Measurements from ENCODE around the gene SETD1B. TPM values are rescaled to one million over a fixed set of nuclear protein-coding genes. Genes with fewer than 3 reads are reported as not detected.
"Not testable (repeated sequence)": the region's sequence is repeated elsewhere in the genome, so short reads cannot be mapped to it uniquely, and the experiment has no call there.

Gene SETD1B
- 10 to 100 TPM; 13.3 TPM for total RNA-seq

DNA sequence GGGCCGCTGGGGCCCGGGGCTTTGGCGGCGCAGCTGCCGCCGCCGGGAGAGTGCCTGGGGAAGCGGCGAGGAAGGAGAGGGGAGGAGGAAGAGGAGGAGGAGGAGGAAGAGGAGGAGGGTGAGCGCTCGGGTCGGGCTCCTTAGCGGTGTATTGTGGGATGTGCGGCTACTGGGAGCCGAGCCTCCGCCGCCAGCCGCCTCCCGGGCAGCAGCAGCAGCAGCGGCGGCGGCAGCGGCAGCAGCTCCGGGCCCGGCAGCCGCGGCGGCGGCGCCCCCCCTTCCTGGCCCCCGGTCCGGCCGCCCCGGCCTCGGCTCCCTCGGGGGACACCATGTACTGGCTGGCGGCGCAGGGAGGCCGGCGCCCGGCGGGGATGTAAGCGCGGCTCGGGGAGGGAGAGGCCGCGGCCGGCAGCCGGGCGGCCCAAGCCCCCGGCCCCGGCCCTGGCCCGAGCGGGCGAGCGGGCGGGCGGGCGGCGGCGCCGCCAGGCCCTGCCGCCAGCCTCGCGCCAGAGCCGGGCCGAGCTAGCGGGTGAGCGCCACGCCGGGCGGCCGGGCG lies at the start of gene SETD1B:
Gene SETD1B (plus strand): TSS at position 149 of the 556 bp plus-strand sequence. CDS start 729 bp downstream, outside the sequence.
- ATAC-seq (peak; percentile 2), DNase-seq (peak; percentile 62)
- ChIA-PET POLR2A (interaction anchor here (0.7 to 25.9 kb wide), 5 partner anchors 8 to 274 kb away, joined by 4 to 683 read pairs (median 6); partner anchors contain the start of genes MLXIP, RHOF and TMEM120B), CTCF (interaction anchor here (0.7 to 15.4 kb wide), 4 partner anchors 3 to 85 kb away, joined by 4 to 698 read pairs (median 354); partner anchors contain the start of genes PSMD9, RHOF and SETD1B)
- Mint-ChIP-seq H3K27ac (peak within 1 kb of the TSS; percentile 99), H3K4me3 (peak within 1 kb of the TSS; percentile 92), H3K27me3 (no peaks in the 10 kb centered on the region), H3K9me3 (no peaks in the 10 kb centered on the region), H3K4me1 (ENCODE audit: low read depth) (peaks cover 20% of the 10 kb centered on the region), H3K36me3 (ENCODE audit: low read depth) (peaks cover 40% of the 10 kb centered on the region)
- intact Hi-C loops (cut with micrococcal nuclease): no loop called here
- TF ChIP-seq, protein P1, sequence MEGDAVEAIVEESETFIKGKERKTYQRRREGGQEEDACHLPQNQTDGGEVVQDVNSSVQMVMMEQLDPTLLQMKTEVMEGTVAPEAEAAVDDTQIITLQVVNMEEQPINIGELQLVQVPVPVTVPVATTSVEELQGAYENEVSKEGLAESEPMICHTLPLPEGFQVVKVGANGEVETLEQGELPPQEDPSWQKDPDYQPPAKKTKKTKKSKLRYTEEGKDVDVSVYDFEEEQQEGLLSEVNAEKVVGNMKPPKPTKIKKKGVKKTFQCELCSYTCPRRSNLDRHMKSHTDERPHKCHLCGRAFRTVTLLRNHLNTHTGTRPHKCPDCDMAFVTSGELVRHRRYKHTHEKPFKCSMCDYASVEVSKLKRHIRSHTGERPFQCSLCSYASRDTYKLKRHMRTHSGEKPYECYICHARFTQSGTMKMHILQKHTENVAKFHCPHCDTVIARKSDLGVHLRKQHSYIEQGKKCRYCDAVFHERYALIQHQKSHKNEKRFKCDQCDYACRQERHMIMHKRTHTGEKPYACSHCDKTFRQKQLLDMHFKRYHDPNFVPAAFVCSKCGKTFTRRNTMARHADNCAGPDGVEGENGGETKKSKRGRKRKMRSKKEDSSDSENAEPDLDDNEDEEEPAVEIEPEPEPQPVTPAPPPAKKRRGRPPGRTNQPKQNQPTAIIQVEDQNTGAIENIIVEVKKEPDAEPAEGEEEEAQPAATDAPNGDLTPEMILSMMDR (IDR thresholded peaks at IDR 0.05): no peak

DNA sequence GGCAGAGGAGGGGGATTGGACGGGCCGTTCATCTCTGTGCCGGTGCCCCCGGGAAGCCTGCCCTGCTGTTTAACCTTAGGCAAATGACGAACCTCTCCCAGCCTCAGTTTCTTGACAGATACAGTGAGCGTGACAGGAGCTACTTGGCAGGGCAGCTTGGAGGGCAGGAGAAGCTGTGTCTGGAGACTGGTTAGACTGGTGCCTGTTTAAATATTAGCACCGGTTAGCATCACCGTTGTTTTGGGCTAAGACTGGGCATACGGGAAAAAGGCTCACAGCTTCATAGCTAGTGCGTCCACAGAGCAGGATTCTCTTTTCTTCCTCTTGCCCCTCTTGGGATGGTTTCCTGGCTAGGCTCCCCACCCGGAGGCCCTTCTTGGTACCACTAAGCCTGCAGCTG lies 49.0 kb upstream of the SETD1B start:
- DNase-seq (no peak), ATAC-seq (no peak)
- Mint-ChIP-seq H3K36me3 (ENCODE audit: low read depth) (peaks cover 15% of the 10 kb centered on the region), H3K9me3 (no peaks in the 10 kb centered on the region), H3K4me3 (no peak overlapping the region), H3K4me1 (ENCODE audit: low read depth) (peaks cover 14% of the 10 kb centered on the region), H3K27me3 (no peaks in the 10 kb centered on the region), H3K27ac (no peak overlapping the region)
- intact Hi-C loops (cut with micrococcal nuclease): no loop called here
- POLR2A ChIA-PET: no interaction called here
- TF ChIP-seq, protein P1 (IDR thresholded peaks at IDR 0.05): no peak
- CTCF ChIA-PET: interaction anchor here (1.7 kb wide), 1 partner anchor 21 kb away, joined by 4 read pairs; no protein-coding TSS in a partner anchor

DNA sequence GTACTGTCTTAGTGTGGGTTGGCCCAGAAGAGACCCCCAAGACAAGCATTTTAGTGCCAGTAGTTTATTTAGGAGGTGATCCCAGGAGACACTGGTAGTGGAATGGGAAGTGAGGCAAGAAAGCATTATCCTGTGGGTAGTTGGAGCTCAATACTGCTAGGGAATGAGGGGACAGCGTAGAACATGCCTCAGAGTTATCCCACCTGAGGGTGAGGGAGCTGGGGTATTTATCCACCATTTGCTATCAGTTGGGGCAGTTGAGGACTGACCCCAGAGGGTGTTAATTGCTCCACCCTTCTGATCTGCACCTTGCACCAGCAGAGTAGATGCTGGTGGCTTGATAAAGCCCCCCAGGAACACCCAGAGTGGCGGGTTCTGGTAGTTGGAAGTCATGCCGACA lies 48.2 kb upstream of the SETD1B start:
- Mint-ChIP-seq H3K36me3 (ENCODE audit: low read depth) (peaks cover 12% of the 10 kb centered on the region), H3K4me1 (ENCODE audit: low read depth) (peaks cover 14% of the 10 kb centered on the region), H3K27ac (peak overlapping the region; percentile 69), H3K9me3 (no peaks in the 10 kb centered on the region), H3K27me3 (no peaks in the 10 kb centered on the region), H3K4me3 (no peak overlapping the region)
- CTCF ChIA-PET: interaction anchor here (0.9 to 1.7 kb wide), 4 partner anchors 21 to 58 kb away, joined by 3 to 4 read pairs (median 4); no protein-coding TSS in a partner anchor
- DNase-seq: no peak
- POLR2A ChIA-PET: interaction anchor here (0.8 kb wide), 1 partner anchor 38 kb away, joined by 3 read pairs; no protein-coding TSS in a partner anchor
- intact Hi-C loops (cut with micrococcal nuclease): no loop called here
- ATAC-seq: no peak
- TF ChIP-seq, protein P1 (IDR thresholded peaks at IDR 0.05): no peak

DNA sequence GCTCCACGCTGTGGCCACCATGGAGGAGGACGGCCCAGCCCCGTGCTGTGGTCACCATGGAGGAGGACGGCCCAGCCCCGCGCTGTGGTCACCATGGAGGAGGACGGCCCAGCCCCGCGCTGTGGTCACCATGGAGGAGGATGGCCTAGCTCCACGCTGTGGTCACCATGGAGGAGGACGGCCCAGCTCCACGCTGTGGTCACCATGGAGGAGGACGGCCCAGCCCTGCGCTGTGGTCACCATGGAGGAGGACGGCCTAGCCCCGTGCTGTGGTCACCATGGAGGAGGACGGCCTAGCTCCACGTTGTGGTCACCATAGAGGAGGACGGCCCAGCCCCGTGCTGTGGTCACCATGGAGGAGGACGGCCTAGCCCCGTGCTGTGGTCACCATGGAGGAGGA lies 45.3 kb upstream of the SETD1B start:
- H3K4me3 Mint-ChIP-seq; H3K27ac Mint-ChIP-seq; ATAC-seq; H3K36me3 Mint-ChIP-seq (ENCODE audit: low read depth); H3K9me3 Mint-ChIP-seq; H3K27me3 Mint-ChIP-seq; DNase-seq; intact Hi-C loops (cut with micrococcal nuclease): not testable (repeated sequence)
- POLR2A ChIA-PET: interaction anchor here (1.4 kb wide), 1 partner anchor 10 kb away, joined by 3 read pairs; no protein-coding TSS in a partner anchor
- CTCF ChIA-PET: interaction anchor here (0.7 kb wide), 1 partner anchor 15 kb away, joined by 3 read pairs; no protein-coding TSS in a partner anchor
- peaks cover 14% of the 10 kb centered on the region for H3K4me1 Mint-ChIP-seq (ENCODE audit: low read depth)

DNA sequence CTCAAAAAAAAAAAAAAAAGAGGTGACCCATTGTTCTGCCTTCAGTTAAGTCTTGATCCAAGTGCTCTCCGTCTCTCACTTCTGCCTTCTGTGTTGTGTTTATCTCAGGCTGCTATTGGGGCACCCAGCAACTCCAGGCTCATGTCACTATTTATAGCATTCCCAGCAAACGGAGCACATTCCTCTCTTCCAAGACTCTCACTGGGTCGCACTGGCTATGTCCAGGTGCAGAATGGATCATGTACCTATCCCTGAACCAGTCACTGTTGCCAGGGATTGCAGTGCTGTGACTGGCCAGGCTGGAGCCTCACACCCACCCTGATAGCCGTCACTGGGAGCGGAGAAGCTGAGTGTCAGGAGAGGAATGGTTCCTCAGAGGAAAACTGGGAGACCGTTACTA lies 41.5 kb upstream of the SETD1B start:
- H3K4me1 Mint-ChIP-seq (ENCODE audit: low read depth): no peaks in the 10 kb centered on the region
- ATAC-seq (no peak), DNase-seq (no peak)
- intact Hi-C loops (cut with micrococcal nuclease): no loop called here
- H3K4me3 Mint-ChIP-seq: no peak overlapping the region
- CTCF ChIA-PET: interaction anchor here (3.2 kb wide), 1 partner anchor 11 kb away, joined by 13 read pairs; no protein-coding TSS in a partner anchor
- POLR2A ChIA-PET: interaction anchor here (0.9 kb wide), 1 partner anchor 50 kb away, joined by 3 read pairs; the partner anchor contains the start of gene TMEM120B
- no peak overlapping the region for H3K27ac Mint-ChIP-seq
- TF ChIP-seq, protein P1 (IDR thresholded peaks at IDR 0.05): no peak
- H3K9me3 Mint-ChIP-seq: no peaks in the 10 kb centered on the region
- H3K36me3 Mint-ChIP-seq (ENCODE audit: low read depth): peaks cover 7% of the 10 kb centered on the region
- H3K27me3 Mint-ChIP-seq: no peaks in the 10 kb centered on the region

Data from activated CD8-positive, alpha-beta T cell treated with anti-CD3 and anti-CD28 coated beads for 36 hours (primary cell).